Astrocyte of the spinal cord (primary cell): ENCODE measurements around the gene POR.
"Not testable (repeated sequence)": the region's sequence is repeated elsewhere in the genome, so short reads cannot be mapped to it uniquely, and the experiment has no call there.

Experiments
- DNase-seq: peaks from one replicate; pipeline ENCODE4 v3.0.0; 2011; ENCODE audit warnings: low read depth, low spot score
- H3K4me3 ChIP-seq: 2 replicates; pipeline ENCODE4 v1.5.1; 2011; ENCODE audit warnings: low read depth, mild to moderate bottlenecking, low read length, moderate library complexity
- in situ Hi-C: cut with HindIII; loops from 2 replicates; pipeline ENCODE4 v1.10.0; 2017; ENCODE audit warnings: low sequenced_read_pairs
- TF ChIP-seq, protein P1 (sequence below): IDR thresholded peaks from 2 replicates; pipeline ENCODE4 v1.5.1; 2012; ENCODE audit warnings: low read depth, mild to moderate bottlenecking, low read length, inconsistent platforms

POR gene

DNA sequence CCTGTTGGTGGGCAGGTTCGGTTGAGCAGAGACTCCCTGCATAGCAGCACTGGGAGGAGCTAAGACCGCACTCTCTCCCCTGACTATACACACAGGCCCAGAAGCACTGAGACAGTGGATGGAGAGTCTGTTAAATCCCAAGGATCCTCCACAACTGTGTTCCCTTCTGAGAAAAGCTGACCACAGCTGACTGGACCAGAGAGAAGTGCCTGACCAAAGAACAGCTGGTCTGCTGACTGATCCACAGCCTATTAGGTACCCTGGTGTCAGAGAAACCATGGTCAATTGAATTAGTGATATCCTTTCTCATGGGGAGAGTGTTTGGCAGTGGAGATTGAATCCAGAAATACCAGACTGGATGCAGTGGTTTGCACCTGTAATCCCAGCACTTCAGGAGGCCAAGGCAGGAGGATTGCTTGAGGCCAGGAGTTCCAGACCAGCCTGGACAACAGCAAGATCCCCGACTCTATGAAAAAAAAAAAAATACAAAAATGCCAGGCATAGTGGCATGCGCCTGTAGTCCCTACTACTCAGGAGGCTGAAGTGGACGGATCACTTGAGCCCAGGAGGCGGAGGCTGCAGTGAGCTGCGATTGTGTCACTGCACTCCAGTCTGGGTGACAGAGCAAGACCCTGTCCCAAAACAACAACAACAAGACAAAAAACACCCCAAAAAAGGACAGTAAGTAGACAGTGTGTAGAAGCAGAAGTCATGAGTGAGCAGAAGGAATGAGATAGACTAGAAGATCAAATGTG, 107.2 kb downstream of the POR start:
- no peak for DNase-seq
- in situ Hi-C loops, result no loop called here
- no peak overlapping the region for H3K4me3 ChIP-seq
- TF ChIP-seq, protein P1, sequence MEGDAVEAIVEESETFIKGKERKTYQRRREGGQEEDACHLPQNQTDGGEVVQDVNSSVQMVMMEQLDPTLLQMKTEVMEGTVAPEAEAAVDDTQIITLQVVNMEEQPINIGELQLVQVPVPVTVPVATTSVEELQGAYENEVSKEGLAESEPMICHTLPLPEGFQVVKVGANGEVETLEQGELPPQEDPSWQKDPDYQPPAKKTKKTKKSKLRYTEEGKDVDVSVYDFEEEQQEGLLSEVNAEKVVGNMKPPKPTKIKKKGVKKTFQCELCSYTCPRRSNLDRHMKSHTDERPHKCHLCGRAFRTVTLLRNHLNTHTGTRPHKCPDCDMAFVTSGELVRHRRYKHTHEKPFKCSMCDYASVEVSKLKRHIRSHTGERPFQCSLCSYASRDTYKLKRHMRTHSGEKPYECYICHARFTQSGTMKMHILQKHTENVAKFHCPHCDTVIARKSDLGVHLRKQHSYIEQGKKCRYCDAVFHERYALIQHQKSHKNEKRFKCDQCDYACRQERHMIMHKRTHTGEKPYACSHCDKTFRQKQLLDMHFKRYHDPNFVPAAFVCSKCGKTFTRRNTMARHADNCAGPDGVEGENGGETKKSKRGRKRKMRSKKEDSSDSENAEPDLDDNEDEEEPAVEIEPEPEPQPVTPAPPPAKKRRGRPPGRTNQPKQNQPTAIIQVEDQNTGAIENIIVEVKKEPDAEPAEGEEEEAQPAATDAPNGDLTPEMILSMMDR, result no peak

DNA sequence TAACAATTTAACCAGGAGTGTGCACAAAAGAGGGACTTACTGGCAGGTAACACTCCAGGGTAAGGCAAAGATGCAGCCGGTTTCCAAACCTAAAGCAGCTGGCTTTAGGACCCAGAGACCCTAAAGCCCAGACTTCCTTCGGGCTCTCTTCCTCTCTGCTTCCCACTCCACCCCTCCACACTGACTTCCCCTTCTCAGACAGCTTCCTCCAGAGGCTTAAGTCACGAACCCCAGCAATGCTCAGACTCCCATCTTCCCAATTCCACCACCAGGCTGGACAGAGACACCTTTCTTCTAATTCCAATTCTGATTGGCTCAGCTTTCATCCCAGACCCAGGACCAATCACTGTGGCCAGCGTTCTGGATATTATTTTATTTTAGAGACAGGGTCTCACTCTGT, 108.0 kb downstream of the POR start:
- H3K4me3 ChIP-seq, result no peak overlapping the region
- in situ Hi-C loops, result no loop called here
- DNase-seq, result no peak
- TF ChIP-seq, protein P1, result no peak

DNA sequence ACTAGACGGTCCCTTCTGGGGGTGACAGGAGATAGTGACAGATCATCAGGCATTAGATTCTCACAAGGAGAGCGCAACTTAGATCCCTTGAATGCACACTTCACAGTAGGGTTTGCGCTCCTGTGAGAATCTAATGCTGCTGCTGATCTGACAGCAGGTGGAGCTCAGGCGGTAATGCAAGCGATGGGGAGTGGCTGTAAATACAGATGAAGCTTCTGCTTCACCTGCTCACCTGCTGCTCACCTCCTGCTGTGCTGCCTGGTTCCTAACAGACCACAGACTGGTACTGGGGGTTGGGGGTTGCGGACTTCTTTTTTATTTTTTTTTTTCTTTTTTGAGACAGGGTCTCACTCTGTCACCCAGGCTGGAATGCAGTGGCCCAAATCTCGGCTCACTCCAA, 114.7 kb downstream of the POR start:
- in situ Hi-C loops, DNase-seq, H3K4me3 ChIP-seq: not testable (repeated sequence)

DNA sequence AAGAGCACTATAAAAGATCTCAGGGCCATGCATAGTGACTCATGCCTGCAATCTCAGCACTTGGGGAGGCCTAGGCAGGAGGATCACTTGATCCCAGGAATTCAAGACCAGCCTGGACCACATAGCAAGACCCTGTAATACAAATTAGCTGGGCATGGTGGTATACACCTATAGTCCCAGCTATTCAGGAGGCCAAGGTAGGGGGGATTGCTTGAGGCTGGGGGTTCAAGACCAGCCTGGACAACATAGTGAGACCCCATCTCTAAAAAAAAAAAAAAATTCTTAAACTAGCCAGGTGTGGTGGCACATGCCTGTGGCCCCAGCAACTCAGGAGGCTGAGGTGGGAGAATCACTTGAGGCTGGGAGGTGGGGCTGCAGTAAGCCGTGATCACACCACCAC, 117.0 kb downstream of the POR start:
- H3K4me3 ChIP-seq, result no peak overlapping the region
- in situ Hi-C loops, result no loop called here
- TF ChIP-seq, protein P1, result no peak
- DNase-seq, result no peak
